Measurements from ENCODE around the gene GOLGA7B. TPM values are rescaled to one million over a fixed set of nuclear protein-coding genes. Genes with fewer than 3 reads are reported as not detected.

Gene GOLGA7B
- total and polyA plus RNA-seq, 9 of the 15 experiments (the other 6 are each of a cell fraction or from before 2014, with no cell fraction given): 0.03 to 0.07 (median 0.04) TPM; not detected in 3

- H3K27ac ChIP-seq (ENCODE audit: extremely low read depth, low read depth, low read length): no peak overlapping the region
- H3K36me3 ChIP-seq (ENCODE audit: control insufficient read depth, insufficient read depth, low read length): no peaks in the 10 kb centered on the region
- H3K9me3 ChIP-seq (replicated peaks; ENCODE audit: control insufficient read depth, insufficient read depth, low read depth, low read length): no peaks in the 10 kb centered on the region
- no peaks in the 10 kb centered on the region for H4K20me1 ChIP-seq (replicated peaks; ENCODE audit: control insufficient read depth, insufficient read depth, low read length)
- POLR2A ChIA-PET: no interaction called here
- no peak overlapping the region for H2AFZ ChIP-seq (ENCODE audit: low read depth, low read length)
- TF ChIP-seq, protein P1, sequence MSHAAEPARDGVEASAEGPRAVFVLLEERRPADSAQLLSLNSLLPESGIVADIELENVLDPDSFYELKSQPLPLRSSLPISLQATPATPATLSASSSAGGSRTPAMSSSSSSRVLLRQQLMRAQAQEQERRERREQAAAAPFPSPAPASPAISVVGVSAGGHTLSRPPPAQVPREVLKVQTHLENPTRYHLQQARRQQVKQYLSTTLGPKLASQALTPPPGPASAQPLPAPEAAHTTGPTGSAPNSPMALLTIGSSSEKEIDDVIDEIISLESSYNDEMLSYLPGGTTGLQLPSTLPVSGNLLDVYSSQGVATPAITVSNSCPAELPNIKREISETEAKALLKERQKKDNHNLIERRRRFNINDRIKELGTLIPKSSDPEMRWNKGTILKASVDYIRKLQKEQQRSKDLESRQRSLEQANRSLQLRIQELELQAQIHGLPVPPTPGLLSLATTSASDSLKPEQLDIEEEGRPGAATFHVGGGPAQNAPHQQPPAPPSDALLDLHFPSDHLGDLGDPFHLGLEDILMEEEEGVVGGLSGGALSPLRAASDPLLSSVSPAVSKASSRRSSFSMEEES (CRISPR knock-in tag; IDR thresholded peaks at IDR 0.05): peak; percentile 40
- TF ChIP-seq RBM34 (IDR thresholded peaks at IDR 0.05; ENCODE audit: borderline replicate concordance, insufficient read depth, low read length): no peak
- TF ChIP-seq, protein P2, sequence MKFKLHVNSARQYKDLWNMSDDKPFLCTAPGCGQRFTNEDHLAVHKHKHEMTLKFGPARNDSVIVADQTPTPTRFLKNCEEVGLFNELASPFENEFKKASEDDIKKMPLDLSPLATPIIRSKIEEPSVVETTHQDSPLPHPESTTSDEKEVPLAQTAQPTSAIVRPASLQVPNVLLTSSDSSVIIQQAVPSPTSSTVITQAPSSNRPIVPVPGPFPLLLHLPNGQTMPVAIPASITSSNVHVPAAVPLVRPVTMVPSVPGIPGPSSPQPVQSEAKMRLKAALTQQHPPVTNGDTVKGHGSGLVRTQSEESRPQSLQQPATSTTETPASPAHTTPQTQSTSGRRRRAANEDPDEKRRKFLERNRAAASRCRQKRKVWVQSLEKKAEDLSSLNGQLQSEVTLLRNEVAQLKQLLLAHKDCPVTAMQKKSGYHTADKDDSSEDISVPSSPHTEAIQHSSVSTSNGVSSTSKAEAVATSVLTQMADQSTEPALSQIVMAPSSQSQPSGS (CRISPR knock-in tag; IDR thresholded peaks at IDR 0.05): no peak
- TF ChIP-seq TSC22D4 (tag; IDR thresholded peaks at IDR 0.05): no peak
- TF ChIP-seq, protein P3, sequence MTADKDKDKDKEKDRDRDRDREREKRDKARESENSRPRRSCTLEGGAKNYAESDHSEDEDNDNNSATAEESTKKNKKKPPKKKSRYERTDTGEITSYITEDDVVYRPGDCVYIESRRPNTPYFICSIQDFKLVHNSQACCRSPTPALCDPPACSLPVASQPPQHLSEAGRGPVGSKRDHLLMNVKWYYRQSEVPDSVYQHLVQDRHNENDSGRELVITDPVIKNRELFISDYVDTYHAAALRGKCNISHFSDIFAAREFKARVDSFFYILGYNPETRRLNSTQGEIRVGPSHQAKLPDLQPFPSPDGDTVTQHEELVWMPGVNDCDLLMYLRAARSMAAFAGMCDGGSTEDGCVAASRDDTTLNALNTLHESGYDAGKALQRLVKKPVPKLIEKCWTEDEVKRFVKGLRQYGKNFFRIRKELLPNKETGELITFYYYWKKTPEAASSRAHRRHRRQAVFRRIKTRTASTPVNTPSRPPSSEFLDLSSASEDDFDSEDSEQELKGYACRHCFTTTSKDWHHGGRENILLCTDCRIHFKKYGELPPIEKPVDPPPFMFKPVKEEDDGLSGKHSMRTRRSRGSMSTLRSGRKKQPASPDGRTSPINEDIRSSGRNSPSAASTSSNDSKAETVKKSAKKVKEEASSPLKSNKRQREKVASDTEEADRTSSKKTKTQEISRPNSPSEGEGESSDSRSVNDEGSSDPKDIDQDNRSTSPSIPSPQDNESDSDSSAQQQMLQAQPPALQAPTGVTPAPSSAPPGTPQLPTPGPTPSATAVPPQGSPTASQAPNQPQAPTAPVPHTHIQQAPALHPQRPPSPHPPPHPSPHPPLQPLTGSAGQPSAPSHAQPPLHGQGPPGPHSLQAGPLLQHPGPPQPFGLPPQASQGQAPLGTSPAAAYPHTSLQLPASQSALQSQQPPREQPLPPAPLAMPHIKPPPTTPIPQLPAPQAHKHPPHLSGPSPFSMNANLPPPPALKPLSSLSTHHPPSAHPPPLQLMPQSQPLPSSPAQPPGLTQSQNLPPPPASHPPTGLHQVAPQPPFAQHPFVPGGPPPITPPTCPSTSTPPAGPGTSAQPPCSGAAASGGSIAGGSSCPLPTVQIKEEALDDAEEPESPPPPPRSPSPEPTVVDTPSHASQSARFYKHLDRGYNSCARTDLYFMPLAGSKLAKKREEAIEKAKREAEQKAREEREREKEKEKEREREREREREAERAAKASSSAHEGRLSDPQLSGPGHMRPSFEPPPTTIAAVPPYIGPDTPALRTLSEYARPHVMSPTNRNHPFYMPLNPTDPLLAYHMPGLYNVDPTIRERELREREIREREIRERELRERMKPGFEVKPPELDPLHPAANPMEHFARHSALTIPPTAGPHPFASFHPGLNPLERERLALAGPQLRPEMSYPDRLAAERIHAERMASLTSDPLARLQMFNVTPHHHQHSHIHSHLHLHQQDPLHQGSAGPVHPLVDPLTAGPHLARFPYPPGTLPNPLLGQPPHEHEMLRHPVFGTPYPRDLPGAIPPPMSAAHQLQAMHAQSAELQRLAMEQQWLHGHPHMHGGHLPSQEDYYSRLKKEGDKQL (CRISPR knock-in tag; IDR thresholded peaks at IDR 0.05; ENCODE audit: borderline replicate concordance): no peak
- in situ Hi-C loops (cut with MboI) (no loop called here), intact Hi-C loops (cut with micrococcal nuclease) (no loop called here)
- no peak for ATAC-seq
- FAIRE-seq: no peak
- peaks cover 14 to 17% of the 10 kb centered on the region in 2 experiments for H3K4me1 ChIP-seq (replicated peaks in 1 of 2; ENCODE audit: control insufficient read depth in 2 of 2, insufficient read depth in 2 of 2, low read length in 2 of 2)
- 5% methylated on average over 2 of the region's 2 CpGs for WGBS (ENCODE audit: insufficient coverage, low coverage, missing lambda C conversion rate)
- no TSS peak for BruUV-seq (replicated peaks)
- peaks cover 4 to 6% of the 10 kb centered on the region in 2 experiments; a peak in 2 of 5 replicates for H3K27me3 ChIP-seq (ENCODE audit: control insufficient read depth in 2 of 2, insufficient read depth in 2 of 2, low read length in 2 of 2)
- no peak for DNase-seq (ENCODE audit: extremely low read depth in 1 of 4, low spot score in 3 of 4)
- H3K9me1 ChIP-seq (ENCODE audit: control insufficient read depth, insufficient read depth, low read length): no peaks in the 10 kb centered on the region
- no peak overlapping the region for H3K4me2 ChIP-seq (ENCODE audit: insufficient read depth, low read length)
- H3K79me2 ChIP-seq (ENCODE audit: control insufficient read depth, insufficient read depth, low read length): no peaks in the 10 kb centered on the region
- H3K9ac ChIP-seq (ENCODE audit: insufficient read depth in 1 of 2, low read depth in 2 of 2, low read length in 2 of 2): no peak overlapping the region
- H3K4me3 ChIP-seq: no peak overlapping the region
- CTCF ChIA-PET (ENCODE audit: low intra/inter-chr PET ratio): no interaction called here
These were observed 43.3 kb downstream of the GOLGA7B start for GRCh38 chr10:97892939-97893338.

Measured in K562 (cell line).